HEK293 (cell line): ENCODE results near the gene DENND1A.
A peak's percentile ranks its signal among the peaks of the same experiment; 100 is the strongest.

Experiments used
- CTCF ChIA-PET: fragments of 350-600 bp; formaldehyde crosslinking; extraction: SDS; loops from one replicate; lab custom pipeline; 2021; ENCODE audit warnings: antibody characterized with exemption; lab: Yijun Ruan, JAX
- POLR2A ChIA-PET: fragments of 300-600 bp; formaldehyde crosslinking; extraction: SDS; loops from one replicate; lab custom pipeline; 2020; ENCODE audit warnings: antibody characterized with exemption, inconsistent platforms; lab: Yijun Ruan, JAX
- H3K27ac ChIP-seq: fragments of 200-500 bp; sonication (Bioruptor generic); 2 replicates; pipeline ENCODE4 v1.5.1; 2014; ENCODE audit warnings: low read depth, low read length, control low read depth, inconsistent platforms; ENCODE audit errors: extremely low read depth
- H3K36me3 ChIP-seq, 2 experiments: fragments of 200-500 bp in 1 of 2; sonication (Bioruptor generic) in 1 of 2; 1 replicate in 1 of 2; 2 replicates in 1 of 2; pipeline ENCODE4 v1.5.1; 2014 to 2017; ENCODE audit warnings: inconsistent platforms in 2 of 2, low read length in 2 of 2; ENCODE audit not compliant: control insufficient read depth in 2 of 2, insufficient read depth in 1 of 2
- H3K4me1 ChIP-seq: fragments of 200-500 bp; sonication (Bioruptor generic); 2 replicates; pipeline ENCODE4 v1.5.1; 2014; ENCODE audit warnings: mild to moderate bottlenecking, low read length, inconsistent platforms; ENCODE audit not compliant: control insufficient read depth, insufficient read depth
- H3K4me3 ChIP-seq: 2 replicates; pipeline ENCODE4 v1.5.1; 2011; ENCODE audit warnings: low read depth, mild to moderate bottlenecking, control low read depth, low read length, moderate library complexity
- H3K9me3 ChIP-seq: fragments of 200-500 bp; sonication (Bioruptor generic); 2 replicates; pipeline ENCODE4 v1.5.1; 2014; ENCODE audit warnings: low read depth, low read length, inconsistent platforms; ENCODE audit not compliant: control insufficient read depth, insufficient read depth
- BCL11A ChIP-seq: fragments of 450-650 bp; formaldehyde crosslinking; IDR thresholded peaks from 2 replicates; pipeline ENCODE4 v1.5.1; 2016; ENCODE audit warnings: low read depth, missing biosample characterization, missing genetic modification characterization
- BCL11B ChIP-seq: fragments of 450-650 bp; formaldehyde crosslinking; IDR thresholded peaks from 2 replicates; pipeline ENCODE4 v1.5.1; 2016; ENCODE audit warnings: low read depth, missing biosample characterization, missing genetic modification characterization
- GLIS1 ChIP-seq: fragments of 450-650 bp; formaldehyde crosslinking; IDR thresholded peaks from 2 replicates; pipeline ENCODE4 v1.5.1; 2016; ENCODE audit warnings: missing biosample characterization, missing genetic modification characterization
- GLIS2 ChIP-seq: fragments of 450-650 bp; formaldehyde crosslinking; IDR thresholded peaks from 2 replicates; pipeline ENCODE4 v1.5.1; 2016; ENCODE audit warnings: missing biosample characterization, missing genetic modification characterization
- KLF17 ChIP-seq: fragments of 450-650 bp; formaldehyde crosslinking; IDR thresholded peaks from 2 replicates; pipeline ENCODE4 v1.5.1; 2016; ENCODE audit warnings: missing biosample characterization, missing genetic modification characterization
- KLF8 ChIP-seq: fragments of 450-650 bp; formaldehyde crosslinking; IDR thresholded peaks from 2 replicates; pipeline ENCODE4 v1.5.1; 2016; ENCODE audit warnings: missing biosample characterization, missing genetic modification characterization
- OSR2 ChIP-seq: fragments of 450-650 bp; formaldehyde crosslinking; IDR thresholded peaks from 2 replicates; pipeline ENCODE4 v1.5.1; 2016; ENCODE audit warnings: missing biosample characterization, missing genetic modification characterization
- PRDM2 ChIP-seq: fragments of 450-650 bp; formaldehyde crosslinking; IDR thresholded peaks from 2 replicates; pipeline ENCODE4 v1.5.1; 2016; ENCODE audit warnings: missing biosample characterization, missing genetic modification characterization, borderline replicate concordance
- PRDM6 ChIP-seq: fragments of 450-650 bp; formaldehyde crosslinking; IDR thresholded peaks from 2 replicates; pipeline ENCODE4 v1.5.1; 2017; ENCODE audit warnings: missing biosample characterization, missing genetic modification characterization
- TCF7L2 ChIP-seq: IDR thresholded peaks from 2 replicates; pipeline ENCODE4 v1.6.1; 2011; ENCODE audit warnings: low read depth, mild to moderate bottlenecking, inconsistent platforms, low read length, moderate library complexity, borderline replicate concordance
- ZBTB10 ChIP-seq: fragments of 450-650 bp; formaldehyde crosslinking; IDR thresholded peaks from 2 replicates; pipeline ENCODE4 v1.5.1; 2016; ENCODE audit warnings: missing biosample characterization, missing genetic modification characterization
- ZNF10 ChIP-seq: fragments of 450-650 bp; formaldehyde crosslinking; IDR thresholded peaks from 2 replicates; pipeline ENCODE4 v1.5.1; 2017; ENCODE audit warnings: missing biosample characterization, missing genetic modification characterization
- ZNF114 ChIP-seq: fragments of 450-650 bp; formaldehyde crosslinking; IDR thresholded peaks from 2 replicates; pipeline ENCODE4 v1.5.0; 2017; ENCODE audit warnings: missing biosample characterization, missing genetic modification characterization
- ZNF132 ChIP-seq: fragments of 450-650 bp; formaldehyde crosslinking; IDR thresholded peaks from 2 replicates; pipeline ENCODE4 v1.5.1; 2017; ENCODE audit warnings: missing biosample characterization, missing genetic modification characterization, borderline replicate concordance
- ZNF133 ChIP-seq: fragments of 450-650 bp; formaldehyde crosslinking; IDR thresholded peaks from 2 replicates; pipeline ENCODE4 v1.5.1; 2016; ENCODE audit warnings: missing biosample characterization, missing genetic modification characterization
- ZNF2 ChIP-seq: fragments of 450-650 bp; formaldehyde crosslinking; IDR thresholded peaks from 2 replicates; pipeline ENCODE4 v1.5.1; 2016; ENCODE audit warnings: missing biosample characterization, missing genetic modification characterization
- ZNF211 ChIP-seq: fragments of 450-650 bp; formaldehyde crosslinking; IDR thresholded peaks from 2 replicates; pipeline ENCODE4 v1.5.1; 2016; ENCODE audit warnings: low read depth, missing biosample characterization, missing genetic modification characterization
- ZNF324 ChIP-seq: fragments of 450-650 bp; formaldehyde crosslinking; IDR thresholded peaks from 2 replicates; pipeline ENCODE4 v1.5.1; 2016; ENCODE audit warnings: missing biosample characterization, missing genetic modification characterization
- ZNF341 ChIP-seq: fragments of 450-650 bp; formaldehyde crosslinking; IDR thresholded peaks from 2 replicates; pipeline ENCODE4; 2016; ENCODE audit warnings: low read depth, missing biosample characterization, missing genetic modification characterization
- ZNF394 ChIP-seq: fragments of 450-650 bp; formaldehyde crosslinking; IDR thresholded peaks from 2 replicates; pipeline ENCODE4 v1.5.1; 2016; ENCODE audit warnings: missing biosample characterization, missing genetic modification characterization, mild to moderate bottlenecking, moderate library complexity, borderline replicate concordance
- ZNF549 ChIP-seq: fragments of 450-650 bp; IDR thresholded peaks from 2 replicates; pipeline ENCODE4 v1.5.1; 2018; ENCODE audit warnings: missing biosample characterization, missing genetic modification characterization, mild to moderate bottlenecking, inconsistent platforms, moderate library complexity
- TF ChIP-seq, protein P1 (sequence below): fragments of 450-650 bp; formaldehyde crosslinking; IDR thresholded peaks from 2 replicates; pipeline ENCODE4 v1.5.1; 2016; ENCODE audit warnings: missing biosample characterization, missing genetic modification characterization

The DENND1A gene

DNA sequence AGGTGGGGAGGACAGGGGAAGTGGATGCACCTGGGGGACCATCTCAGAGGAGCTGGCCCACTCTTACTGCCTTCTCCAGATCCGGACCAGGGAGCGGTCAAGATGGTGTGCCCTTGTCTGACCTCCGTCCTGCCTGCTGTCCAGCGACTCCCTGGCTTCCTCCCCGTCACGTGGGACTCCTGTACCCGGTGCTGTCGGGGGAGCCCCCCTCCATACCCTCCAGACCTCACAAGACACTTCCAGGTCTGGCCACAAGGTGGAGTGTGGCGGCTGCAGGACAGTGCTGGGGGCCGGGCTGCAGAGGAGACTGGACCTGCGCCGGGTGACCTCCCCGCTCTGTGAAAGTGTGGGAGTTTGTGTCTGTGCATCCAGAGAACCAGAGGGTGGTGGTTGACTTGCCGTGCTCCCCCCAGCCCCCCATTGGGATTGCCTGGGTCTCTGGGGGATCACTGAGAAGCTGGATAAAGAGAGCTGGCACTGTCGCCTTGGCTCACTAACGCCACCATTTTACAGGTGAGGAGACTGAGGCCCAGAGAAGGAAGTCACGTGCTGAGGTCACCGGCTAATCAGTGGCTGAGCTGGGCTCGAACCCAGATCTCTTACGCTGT is 575.8 kb downstream of the DENND1A start (continued):
- TF ChIP-seq GLIS1 (tag by site-specific recombination) (peak; percentile 32; the same call in 1 of the 2 replicates), KLF17 (0 out of 2 replicates have a peak, but pooled peaks have one; percentile 33), ZNF394 (tag by site-specific recombination) (no peak), KLF8 (0 out of 2 replicates have a peak, but pooled peaks have one; percentile 6), PRDM2 (no peak), ZNF2 (tag by site-specific recombination) (peak; percentile 80), BCL11A (0 out of 2 replicates have a peak, but pooled peaks have one; percentile 31), ZNF133 (no peak), ZNF114 (tag by site-specific recombination) (no peak), ZBTB10 (peak; percentile 48; the same call in 1 of the 2 replicates), GLIS2 (tag by site-specific recombination) (peak; percentile 78), ZNF10 (tag by site-specific recombination) (peak; percentile 80; the same call in 1 of the 2 replicates), ZNF341 (tag by site-specific recombination) (no peak)

DNA sequence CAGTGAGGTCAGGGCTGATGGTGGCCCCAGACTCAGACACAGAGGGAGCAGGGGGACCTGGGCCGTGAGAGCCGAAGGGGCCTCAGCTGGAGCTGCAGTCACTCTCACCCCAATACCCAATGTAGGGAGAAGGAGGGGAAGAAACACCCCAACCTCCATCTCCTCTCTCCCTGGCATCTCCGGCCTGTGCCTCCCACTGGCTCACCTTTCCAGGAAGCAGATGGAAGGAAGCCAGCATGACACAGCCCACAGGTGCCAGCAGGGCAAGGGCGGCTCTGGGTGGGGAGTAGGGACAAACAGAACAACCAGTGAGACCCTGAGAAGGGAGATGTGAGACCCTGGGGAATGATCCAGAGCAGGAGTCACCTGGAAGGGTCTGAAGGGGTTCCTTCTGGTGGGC is 576.9 kb downstream of the DENND1A start:
- Histone ChIP-seq H3K4me3 (no peak overlapping the region), H3K9me3 (no peaks in the 10 kb centered on the region), H3K4me1 (no peaks in the 10 kb centered on the region), H3K36me3 (no peaks in the 10 kb centered on the region), H3K27ac (no peak overlapping the region)
- ChIA-PET CTCF (interaction anchor here (0.6 to 5.7 kb wide), 8 partner anchors 10 to 301 kb away, joined by 3 to 106 read pairs (median 12); no protein-coding TSS in a partner anchor), POLR2A (no interaction called here)
- TF ChIP-seq ZNF324 (tag by site-specific recombination) (no peak), OSR2 (no peak), ZNF132 (tag by site-specific recombination) (no peak), ZNF549 (no peak), TCF7L2 (no peak), PRDM6 (tag by site-specific recombination) (no peak), ZNF211 (no peak), BCL11B (tag by site-specific recombination) (no peak)
- TF ChIP-seq, protein P1, sequence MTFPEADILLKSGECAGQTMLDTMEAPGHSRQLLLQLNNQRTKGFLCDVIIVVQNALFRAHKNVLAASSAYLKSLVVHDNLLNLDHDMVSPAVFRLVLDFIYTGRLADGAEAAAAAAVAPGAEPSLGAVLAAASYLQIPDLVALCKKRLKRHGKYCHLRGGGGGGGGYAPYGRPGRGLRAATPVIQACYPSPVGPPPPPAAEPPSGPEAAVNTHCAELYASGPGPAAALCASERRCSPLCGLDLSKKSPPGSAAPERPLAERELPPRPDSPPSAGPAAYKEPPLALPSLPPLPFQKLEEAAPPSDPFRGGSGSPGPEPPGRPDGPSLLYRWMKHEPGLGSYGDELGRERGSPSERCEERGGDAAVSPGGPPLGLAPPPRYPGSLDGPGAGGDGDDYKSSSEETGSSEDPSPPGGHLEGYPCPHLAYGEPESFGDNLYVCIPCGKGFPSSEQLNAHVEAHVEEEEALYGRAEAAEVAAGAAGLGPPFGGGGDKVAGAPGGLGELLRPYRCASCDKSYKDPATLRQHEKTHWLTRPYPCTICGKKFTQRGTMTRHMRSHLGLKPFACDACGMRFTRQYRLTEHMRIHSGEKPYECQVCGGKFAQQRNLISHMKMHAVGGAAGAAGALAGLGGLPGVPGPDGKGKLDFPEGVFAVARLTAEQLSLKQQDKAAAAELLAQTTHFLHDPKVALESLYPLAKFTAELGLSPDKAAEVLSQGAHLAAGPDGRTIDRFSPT (tag by site-specific recombination): no peak
